ENCODE measurements around the gene BEND7. TPM values are rescaled to one million over a fixed set of nuclear protein-coding genes. Genes with fewer than 3 reads are reported as not detected.
"Not testable (repeated sequence)": the region's sequence is repeated elsewhere in the genome, so short reads cannot be mapped to it uniquely, and the experiment has no call there.

BEND7 gene
- total and polyA plus RNA-seq, 8 donors: 7.3 to 22.8 (median 15.3) TPM

GRCh38 chr10:13414855-13415254, 114.0 kb downstream of the BEND7 start:
- FAIRE-seq (no peak), DNase-seq (peak in 5 of 6 donors; percentile 44 to 63 (median 56)), ATAC-seq (peak; percentile 72 to 95 (median 89))
- Histone ChIP-seq H3K27ac (no peak overlapping the region), H3K4me1 (no peaks in the 10 kb centered on the region), H3K27me3 (no peaks in the 10 kb centered on the region), H3K36me3 (no peaks in the 10 kb centered on the region), H3K9me3 (no peaks in the 10 kb centered on the region), H3K4me3 (no peak overlapping the region)
- TF ChIP-seq, protein P1, sequence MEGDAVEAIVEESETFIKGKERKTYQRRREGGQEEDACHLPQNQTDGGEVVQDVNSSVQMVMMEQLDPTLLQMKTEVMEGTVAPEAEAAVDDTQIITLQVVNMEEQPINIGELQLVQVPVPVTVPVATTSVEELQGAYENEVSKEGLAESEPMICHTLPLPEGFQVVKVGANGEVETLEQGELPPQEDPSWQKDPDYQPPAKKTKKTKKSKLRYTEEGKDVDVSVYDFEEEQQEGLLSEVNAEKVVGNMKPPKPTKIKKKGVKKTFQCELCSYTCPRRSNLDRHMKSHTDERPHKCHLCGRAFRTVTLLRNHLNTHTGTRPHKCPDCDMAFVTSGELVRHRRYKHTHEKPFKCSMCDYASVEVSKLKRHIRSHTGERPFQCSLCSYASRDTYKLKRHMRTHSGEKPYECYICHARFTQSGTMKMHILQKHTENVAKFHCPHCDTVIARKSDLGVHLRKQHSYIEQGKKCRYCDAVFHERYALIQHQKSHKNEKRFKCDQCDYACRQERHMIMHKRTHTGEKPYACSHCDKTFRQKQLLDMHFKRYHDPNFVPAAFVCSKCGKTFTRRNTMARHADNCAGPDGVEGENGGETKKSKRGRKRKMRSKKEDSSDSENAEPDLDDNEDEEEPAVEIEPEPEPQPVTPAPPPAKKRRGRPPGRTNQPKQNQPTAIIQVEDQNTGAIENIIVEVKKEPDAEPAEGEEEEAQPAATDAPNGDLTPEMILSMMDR (IDR thresholded peaks at IDR 0.05): peak in 1 of 4 donors; percentile 15
- 28 to 29% methylated on average over 2 of the region's 2 CpGs for WGBS, 2 donors
- intact Hi-C loops (cut with DNase I): no loop called here

DNA sequence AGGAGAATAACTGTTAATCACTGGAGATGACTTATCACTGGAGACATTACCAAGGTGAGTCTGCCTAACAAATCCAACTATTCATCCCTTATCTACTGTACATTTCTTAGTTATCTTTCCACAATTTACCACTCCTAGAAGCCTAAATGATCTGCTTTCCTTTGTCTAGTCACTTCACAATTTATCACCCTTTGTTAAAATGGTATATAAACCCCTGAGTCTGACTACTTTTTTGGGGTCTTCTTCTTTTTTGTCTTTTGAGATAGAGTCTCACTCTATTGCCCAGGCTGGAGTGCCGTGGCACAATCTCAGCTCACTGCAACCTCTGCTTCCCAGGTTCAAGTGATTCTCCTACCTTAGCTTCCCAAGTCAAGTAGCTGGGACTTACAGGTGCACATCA, 114.7 kb downstream of the BEND7 start:
- no peak overlapping the region for H3K27ac ChIP-seq
- H3K9me3 ChIP-seq: no peaks in the 10 kb centered on the region
- ATAC-seq (no peak), FAIRE-seq (no peak), DNase-seq (no peak)
- TF ChIP-seq, protein P1 (IDR thresholded peaks at IDR 0.05): no peak
- H3K4me1 ChIP-seq: no peaks in the 10 kb centered on the region
- no peaks in the 10 kb centered on the region for H3K27me3 ChIP-seq
- no peak overlapping the region for H3K4me3 ChIP-seq
- no peaks in the 10 kb centered on the region for H3K36me3 ChIP-seq
- intact Hi-C loops (cut with DNase I): no loop called here
- WGBS, 2 donors: 95 to 97% methylated on average over 1 of the region's 1 CpG

DNA sequence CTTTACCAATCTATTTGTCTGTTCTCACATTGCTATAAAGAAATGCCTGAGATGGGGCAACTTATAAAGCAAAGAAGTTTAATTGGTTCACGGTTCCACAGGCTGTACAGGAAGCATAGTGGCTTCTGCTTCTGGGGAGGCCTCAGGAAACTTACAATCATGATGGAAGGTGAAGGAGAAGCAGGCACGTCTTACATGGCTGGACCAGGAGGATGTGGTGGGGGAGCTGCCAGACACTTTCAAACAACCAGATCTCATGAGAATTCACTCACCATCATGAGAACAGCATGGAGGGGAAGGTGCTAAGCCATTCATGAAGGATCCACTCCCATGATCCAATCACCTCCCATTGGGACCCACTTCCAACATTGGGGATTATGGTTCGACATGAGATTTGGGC, 115.9 kb downstream of the BEND7 start:
- Histone ChIP-seq H3K4me1 (no peaks in the 10 kb centered on the region), H3K27ac (no peak overlapping the region), H3K9me3 (no peaks in the 10 kb centered on the region), H3K36me3 (no peaks in the 10 kb centered on the region), H3K27me3 (no peaks in the 10 kb centered on the region), H3K4me3 (no peak overlapping the region)
- TF ChIP-seq, protein P1 (IDR thresholded peaks at IDR 0.05): no peak
- ATAC-seq (no peak), FAIRE-seq (no peak), DNase-seq (no peak)
- 93 to 96% methylated on average over 3 of the region's 3 CpGs for whole genome bisulfite sequencing, 2 donors
- intact Hi-C loops (cut with DNase I): no loop called here

GRCh38 chr10:13404791-13405190, 124.0 kb downstream of the BEND7 start:
- ATAC-seq: peak; percentile 78 to 88 (median 82)

DNA sequence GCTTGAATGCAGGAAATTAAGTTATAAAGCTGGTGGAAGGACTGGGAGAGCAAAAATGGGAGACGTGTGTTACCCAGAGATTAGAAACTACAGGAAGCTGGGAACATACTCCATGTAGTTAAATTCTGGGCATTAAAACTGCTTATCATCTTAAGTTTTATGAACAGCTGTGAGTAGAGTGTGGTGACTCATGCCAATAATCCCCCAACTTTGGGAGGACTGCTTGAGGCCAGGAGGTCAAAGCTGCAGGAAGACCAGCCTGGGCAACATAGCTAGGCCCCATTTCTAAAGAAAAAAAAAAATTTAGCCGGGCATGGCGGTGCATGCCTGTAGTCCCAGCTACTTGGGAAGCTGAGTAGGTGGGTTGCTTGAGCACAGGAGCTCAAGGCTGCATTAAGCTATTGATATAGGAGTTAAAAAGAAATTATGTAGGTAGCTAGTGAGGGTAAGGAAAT, 124.5 kb downstream of the BEND7 start:
- Histone ChIP-seq H3K36me3 (no peaks in the 10 kb centered on the region), H3K9me3 (no peaks in the 10 kb centered on the region), H3K27ac (peak overlapping the region in 3 of 4 donors; percentile 11 to 50 (median 33)), H3K4me3 (no peak overlapping the region), H3K27me3 (no peaks in the 10 kb centered on the region), H3K4me1 (peaks cover 5 to 7% (median 6%) of the 10 kb centered on the region in 3 donors)
- peak; percentile 34 to 51 (median 43) for ATAC-seq
- 38 to 48% methylated on average over 3 of the region's 3 CpGs for WGBS, 2 donors
- DNase-seq: no peak
- TF ChIP-seq, protein P1 (IDR thresholded peaks at IDR 0.05): no peak
- FAIRE-seq: no peak
- intact Hi-C loops (cut with DNase I): no loop called here

More at GRCh38 chr10:13404791-13405190, 124.0 kb downstream of the BEND7 start:
- TF ChIP-seq, protein P1 (IDR thresholded peaks at IDR 0.05): no peak
- WGBS, 2 donors: 17 to 29% methylated on average over 5 of the region's 5 CpGs
- Histone ChIP-seq H3K4me3 (no peak overlapping the region), H3K9me3 (no peaks in the 10 kb centered on the region), H3K4me1 (peaks cover 5 to 7% (median 6%) of the 10 kb centered on the region in 3 donors), H3K27ac (peak overlapping the region in 3 of 4 donors; percentile 11 to 50 (median 33)), H3K36me3 (no peaks in the 10 kb centered on the region), H3K27me3 (no peaks in the 10 kb centered on the region)
- intact Hi-C loops (cut with DNase I): no loop called here
- DNase-seq: peak in 5 of 6 donors; percentile 68 to 82 (median 74)
- FAIRE-seq: no peak

- intact Hi-C loops (cut with DNase I); H3K9me3 ChIP-seq; H3K27me3 ChIP-seq; H3K27ac ChIP-seq; DNase-seq; H3K4me3 ChIP-seq; H3K36me3 ChIP-seq; FAIRE-seq; ATAC-seq; H3K4me1 ChIP-seq: not testable (repeated sequence)
- 94 to 96% methylated on average over 7 of the region's 7 CpGs for WGBS, 2 donors
Observed at GRCh38 chr10:13403426-13403825, 125.4 kb downstream of the BEND7 start.

Measured in pancreas (tissue), 10 donors.